ENCODE data around the gene SH2D6.
"Not testable (repeated sequence)": the region's sequence is repeated elsewhere in the genome, so short reads cannot be mapped to it uniquely, and the experiment has no call there.

SH2D6 gene

DNA sequence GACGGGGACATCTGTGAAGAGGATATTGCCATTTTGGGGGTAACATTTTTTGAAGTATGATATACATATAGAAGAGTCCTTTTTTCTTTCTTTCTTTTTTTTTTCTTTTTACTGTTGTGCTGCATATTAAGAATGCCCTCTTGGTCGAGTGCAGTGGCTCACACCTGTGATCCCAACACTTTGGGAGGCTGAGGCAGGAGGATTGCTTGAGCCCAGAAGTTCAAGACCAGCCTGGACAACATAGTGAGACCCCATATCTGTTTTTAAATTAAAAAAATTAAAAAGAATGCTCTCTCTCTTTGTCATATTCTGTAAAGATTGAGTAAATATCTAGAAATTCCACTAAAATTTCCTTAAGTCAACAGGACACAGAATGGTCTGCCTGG is 3.6 kb downstream of the SH2D6 start:
- no peak for DNase-seq

DNA sequence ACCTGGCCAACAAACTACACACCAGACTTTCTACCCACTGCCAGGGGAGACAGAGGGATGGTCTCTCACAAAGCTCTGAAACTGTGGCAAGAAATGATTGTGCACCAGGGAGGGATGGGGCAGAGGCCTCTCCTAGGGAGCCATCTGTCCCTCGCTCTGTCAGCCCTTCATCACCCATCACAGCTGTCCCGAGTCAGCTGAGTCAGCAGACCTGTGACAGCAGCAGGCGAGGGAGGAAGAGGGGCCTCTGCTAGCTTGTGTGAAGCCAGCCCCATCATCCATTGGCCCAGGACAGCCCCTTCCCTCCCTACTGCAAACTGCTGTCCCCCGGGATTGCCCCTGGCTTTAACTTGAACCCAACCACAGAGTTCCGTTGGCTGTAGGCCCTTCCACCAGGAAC is 5.0 kb downstream of the SH2D6 start:
- no peak for DNase-seq

DNA sequence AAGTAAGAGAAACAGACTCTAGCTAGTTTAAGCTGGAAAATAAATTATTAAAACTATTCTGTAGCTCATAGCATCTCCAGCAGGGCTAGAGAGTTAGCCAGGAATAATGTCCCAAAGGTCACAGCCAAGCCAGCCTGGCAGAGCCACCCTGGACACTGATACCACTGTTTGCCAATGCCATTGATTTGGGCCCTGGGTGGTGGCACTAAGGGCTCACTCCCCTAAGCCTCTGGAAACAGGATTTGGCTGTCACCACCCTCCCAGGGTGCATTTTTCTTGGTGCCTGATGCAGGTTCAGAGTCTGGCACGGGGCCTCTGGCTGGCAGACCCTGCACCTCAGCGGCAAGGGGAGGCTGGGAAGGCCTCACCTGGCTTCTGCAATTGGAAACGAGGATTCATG is 7.1 kb downstream of the SH2D6 start:
- no peak for DNase-seq

DNA sequence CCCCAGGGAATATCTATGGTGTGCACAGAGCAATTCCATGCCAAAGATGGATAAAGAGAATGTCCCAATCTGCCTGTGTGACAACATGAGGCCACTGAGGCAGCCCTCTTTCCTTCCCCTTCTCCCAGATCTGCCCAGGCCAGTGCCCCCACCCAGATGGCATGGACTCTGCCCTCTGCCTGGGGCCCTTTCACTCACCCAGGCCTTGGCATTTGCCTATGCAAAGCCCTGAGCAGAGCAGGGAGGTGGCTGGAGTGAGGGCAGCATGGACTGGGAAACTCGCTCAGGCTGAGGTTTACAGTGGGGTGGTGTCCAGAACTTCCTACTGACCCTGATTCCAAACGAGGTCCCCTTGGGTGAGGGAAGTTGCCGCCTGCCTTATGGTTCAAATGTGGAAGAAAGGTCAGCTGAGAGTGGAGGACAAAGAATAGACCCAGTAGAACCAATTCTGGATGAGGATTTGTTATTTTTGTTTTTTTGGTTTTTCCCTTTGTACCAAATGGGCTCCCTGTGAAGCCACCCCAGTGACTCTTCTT is 8.9 kb downstream of the SH2D6 start:
- no peak for DNase-seq

DNA sequence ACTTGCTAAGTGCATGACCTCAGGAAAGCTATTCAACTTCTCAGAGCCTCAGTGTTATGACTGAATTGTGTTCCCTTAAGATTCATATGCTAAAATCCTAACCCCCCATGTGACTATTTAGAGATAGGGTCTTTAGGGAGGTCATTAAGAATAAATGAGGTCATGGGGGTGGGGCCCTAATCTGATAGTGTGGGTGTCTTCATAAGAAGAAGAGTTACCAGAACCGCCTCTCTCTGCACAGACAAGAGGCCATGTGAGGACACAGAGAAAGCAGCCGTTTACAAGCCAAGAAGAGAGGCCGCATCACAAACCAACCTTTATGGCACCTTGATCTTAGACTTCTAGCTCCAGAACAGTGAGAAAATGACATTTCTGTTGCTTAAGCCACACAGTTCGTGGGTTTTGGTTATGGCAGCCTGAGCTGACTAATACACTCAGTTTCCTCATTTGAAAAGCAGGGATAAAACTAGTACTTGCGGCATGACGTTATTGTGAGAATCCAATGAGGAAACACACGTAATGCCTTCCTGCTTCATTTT is 9.9 kb downstream of the SH2D6 start:
- no peak for DNase-seq

DNA sequence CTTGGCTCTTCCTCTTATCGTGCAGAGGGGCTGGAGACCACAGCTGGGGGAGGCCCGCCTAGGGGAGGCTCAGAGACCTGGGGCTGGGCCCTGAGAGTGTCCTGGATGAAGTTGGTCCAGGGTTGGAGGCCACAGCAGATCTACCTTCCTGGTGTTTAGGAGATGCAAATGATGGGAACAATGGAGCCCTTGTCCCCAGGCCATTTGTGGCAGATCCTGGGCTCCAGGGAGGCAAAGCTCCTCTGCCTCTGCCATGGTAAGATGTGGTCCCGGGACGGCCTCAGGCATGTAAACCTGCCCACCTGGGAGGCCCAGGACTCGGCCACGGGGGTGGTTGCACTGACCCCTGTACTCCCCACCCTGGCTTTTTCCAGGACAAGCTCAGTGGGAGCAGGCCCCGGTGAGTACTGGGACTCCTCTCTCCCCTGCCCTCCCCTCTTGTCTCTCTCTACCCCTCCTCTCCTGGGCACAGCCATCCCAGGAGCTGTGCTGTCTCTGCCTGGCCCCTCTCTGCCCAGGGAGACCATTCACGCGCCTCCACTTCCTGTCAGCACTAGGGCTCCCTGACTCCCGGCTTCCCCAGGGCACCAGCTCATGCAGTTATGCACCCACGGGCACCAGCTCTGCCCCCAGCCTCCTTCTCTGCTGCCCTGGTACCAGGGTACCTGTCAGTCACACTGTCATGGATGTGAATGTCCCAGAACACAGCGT is 10.9 kb downstream of the SH2D6 start:
- no peak for DNase-seq

DNA sequence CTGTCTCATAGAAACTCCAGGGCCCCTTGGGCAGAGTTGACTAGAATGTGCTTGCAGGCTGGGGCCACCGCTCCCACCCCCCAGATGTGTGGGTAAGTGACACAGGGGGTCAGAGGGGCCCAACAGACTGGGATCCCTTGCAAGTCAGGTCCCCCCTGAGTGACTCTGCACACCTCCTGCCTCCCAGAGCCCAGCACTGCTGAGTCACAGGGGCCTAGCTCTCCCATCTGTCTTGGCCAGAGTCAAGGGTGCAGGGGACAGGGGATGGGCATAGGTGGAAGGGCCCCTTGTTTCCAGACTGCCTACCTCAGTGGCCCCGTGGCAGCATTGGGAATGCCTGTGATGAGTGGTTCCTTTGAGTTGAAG is 11.4 kb downstream of the SH2D6 start:
- no peak for DNase-seq

DNA sequence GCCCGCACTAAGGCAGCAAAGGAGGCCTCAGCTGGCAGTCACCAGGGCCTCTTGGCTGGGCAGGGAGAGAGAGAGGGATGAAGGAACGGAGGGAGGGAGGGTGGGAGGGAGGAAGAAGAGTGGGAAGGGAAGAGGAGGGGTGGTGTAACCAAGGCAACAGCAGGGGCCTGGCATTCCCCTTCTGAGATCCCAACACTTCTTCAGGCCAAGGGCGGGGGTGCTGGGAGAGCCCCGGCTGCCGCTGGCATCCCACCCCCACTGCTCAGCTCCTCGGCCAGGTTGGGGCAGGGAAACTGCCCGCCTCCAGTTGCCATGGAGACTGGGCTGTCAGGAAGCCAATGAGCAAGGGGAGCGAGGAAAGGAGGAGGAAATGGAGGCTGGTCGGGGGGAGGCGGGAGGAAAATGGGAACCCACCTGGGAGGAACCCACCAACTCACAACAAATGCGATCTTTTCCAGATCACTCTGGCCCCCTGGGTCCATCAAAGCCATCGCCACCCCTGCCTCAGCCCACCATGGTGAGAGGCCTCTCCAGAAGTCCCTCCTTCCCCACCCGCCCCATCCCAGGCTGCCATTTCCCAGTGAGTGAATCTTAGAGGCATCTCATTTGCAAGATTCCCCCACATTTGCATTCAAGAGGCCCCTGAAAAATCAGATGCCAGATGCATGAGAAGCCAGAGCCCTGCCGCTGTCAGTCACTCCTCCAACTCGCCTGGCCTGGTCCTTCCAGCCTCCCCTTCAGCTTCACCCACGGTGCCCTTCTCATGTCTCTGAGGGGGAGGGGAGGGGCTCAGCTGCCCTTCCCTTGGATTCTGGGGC is 12.4 kb downstream of the SH2D6 start:
- DNase-seq = peak; percentile 85

DNA sequence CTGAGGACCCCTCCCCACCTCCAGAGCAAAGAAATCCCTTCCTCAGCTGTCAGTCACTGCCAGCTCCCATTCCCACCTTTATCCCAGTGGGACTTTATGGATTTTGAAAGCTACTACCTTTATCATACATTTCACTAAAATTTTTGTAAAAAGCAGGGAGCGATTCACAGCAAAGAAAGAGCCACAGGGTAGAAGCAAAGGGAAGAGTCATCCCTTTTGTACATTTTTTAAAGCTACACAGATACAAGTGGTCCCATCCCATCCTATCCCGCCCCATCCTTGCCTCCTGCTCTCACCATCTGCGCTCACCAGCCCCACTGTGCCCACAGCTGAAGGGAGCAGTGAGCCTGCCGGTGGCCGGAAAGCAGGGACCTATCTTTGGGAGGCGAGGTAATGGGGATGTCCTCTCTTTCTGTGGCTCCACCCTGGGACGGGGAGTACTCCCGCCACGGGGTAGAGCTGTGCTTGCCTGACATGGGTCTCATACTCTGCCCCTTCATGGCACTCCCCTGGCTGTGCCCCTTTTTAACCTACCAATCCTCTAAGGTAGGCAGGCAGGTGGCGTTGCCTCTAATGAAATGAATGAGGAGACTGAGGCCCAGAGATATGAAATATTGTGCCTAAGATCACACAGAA is 13.2 kb downstream of the SH2D6 start:
- DNase-seq = no peak

DNA sequence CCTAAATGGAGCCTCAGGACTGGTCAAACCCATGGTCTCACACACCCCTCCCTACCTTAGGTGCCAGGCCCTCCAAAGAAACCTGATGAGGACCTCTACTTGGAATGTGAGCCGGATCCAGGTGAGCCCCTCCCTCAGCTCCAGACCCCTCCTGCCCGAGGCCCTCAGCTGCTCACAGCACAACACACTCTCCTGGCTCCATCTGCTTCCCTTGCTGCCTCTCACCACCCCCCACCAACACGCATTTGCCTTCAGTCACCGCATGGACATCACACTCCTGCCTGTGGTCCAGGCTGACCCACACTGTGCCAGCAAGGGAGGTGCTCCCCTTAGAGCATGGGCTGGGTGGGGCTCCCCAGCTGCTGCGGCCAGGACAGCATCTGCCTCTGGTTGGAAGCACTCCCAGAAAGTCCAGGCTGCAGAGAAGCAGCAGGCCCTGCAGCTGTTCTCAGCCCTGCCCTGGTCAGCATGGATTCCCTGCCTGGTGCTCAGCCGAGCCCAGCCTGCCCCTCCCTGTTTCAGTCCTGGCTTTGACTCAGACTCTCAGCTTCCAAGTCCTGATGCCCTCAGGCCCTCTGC is 15.1 kb downstream of the SH2D6 start:
- peak; percentile 90 for DNase-seq

DNA sequence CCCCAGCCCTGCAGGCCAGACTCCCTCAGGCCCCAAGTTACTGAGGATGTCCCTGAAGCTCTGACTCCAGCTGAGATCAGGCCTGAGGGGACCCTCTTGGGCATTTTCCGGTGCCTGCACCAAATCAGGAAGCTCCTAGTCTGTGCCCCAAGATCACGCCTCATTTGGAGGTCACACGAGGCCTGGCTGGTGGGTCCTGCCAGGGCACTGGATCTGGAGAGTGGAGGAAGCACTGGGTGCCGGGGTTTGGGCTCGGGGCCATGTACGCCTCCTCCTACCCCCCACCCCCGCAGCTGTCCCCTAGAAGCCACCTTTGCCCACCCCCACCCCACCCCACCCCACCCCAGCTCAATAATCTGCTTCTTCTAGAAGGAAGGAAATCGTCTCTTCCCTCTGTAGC is 16.2 kb downstream of the SH2D6 start:
- DNase-seq = no peak

DNA sequence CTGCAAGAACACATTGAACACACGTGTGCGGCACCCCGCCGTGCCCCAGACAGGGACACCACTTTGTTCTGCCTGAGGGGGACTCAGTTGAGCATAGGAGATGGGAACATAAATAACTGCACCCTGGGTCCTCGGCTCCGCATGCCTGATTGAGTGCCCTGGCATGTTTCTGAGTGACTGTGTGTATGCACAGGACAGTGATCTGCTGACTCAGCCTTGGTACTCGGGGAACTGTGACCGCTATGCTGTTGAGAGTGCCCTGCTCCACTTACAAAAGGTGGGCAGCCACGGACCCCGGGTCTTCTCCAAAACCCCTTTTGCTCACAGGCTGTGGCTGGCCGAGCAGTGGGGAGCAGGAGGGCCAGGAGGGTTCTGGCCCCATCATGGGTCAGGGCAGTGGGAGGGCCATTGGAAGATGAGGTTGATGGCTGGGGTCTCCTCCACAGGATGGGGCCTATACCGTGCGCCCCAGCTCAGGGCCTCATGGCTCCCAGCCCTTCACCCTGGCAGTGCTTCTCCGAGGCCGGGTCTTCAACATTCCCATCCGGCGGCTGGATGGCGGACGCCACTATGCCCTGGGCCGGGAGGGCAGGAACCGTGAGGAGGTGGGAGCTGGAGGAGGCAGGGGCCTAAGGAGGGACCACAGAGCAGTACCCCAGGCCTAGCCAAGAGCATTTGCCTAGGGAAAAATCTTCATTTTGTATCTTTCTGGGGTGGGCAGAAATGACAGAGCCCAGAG is 16.9 kb downstream of the SH2D6 start:
- no peak for DNase-seq

DNA sequence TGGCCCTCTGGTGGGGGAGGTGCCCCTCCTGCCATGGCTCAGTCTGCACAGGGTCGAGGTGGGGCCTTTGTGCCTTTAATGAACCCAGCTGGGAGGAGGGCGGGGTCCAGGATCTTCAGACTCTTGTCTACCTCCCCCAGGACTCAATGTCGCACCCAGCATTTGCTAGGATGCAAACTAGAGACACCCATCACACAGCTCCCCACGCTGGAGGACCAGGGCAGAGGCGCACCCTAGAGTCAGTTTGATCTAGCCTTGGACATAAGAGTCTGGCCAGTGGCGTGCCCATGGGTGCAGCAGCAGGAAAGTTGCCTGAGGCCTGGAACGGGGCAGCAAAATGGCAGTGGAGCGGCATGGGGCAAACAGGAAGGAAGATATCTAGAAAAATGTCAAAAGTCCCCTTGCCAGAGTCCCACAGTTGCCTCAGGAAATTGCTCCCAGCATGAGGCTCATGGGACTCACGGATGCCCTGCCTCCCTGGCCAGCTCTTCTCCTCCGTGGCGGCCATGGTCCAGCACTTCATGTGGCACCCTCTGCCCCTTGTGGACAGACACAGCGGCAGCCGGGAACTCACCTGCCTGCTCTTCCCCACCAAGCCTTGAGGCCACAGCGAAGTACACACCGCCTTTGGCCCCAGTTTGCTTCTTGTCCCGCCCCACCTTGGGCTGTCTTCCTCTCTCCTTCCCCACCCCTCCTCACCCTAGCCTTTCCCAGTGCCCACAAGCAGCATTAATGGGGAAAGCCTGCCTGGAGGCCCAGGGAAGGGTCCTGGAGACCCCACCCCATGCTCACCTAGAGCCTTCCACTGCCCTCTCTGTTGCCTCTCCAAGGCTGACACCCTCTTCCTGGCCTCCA is 17.7 kb downstream of the SH2D6 start:
- DNase-seq = no peak

DNA sequence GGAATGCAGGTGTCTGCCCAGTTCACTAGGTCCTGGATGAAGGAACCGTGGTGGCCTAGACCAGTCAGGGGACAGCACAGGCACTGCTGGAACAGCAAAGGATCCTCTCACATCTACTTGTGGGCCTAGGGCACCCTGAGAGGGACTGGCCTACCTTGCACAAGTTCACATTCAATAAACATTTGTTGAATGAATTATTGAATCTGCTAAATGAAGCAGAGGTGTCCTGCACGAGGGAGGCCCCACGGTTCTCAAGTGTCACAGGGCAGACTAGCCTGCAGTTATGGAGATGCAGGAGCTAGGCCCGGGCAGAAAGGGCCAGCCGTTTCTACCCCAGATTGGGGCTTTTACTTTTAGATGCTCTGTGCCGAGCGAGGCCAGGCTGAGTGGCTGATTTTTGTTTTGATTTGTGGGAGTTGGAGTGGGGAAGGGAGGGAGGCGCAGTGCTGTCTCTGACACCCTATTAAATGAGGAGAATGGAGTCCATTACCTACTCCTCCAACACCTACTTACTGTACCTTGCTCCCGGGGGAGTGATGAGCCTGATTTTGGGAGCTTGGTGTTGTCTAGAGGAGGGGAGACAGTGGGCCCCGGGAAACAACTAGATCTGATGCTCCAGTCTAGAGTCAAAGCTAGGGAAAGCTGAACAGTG is 18.4 kb downstream of the SH2D6 start:
- DNase-seq = no peak

DNA sequence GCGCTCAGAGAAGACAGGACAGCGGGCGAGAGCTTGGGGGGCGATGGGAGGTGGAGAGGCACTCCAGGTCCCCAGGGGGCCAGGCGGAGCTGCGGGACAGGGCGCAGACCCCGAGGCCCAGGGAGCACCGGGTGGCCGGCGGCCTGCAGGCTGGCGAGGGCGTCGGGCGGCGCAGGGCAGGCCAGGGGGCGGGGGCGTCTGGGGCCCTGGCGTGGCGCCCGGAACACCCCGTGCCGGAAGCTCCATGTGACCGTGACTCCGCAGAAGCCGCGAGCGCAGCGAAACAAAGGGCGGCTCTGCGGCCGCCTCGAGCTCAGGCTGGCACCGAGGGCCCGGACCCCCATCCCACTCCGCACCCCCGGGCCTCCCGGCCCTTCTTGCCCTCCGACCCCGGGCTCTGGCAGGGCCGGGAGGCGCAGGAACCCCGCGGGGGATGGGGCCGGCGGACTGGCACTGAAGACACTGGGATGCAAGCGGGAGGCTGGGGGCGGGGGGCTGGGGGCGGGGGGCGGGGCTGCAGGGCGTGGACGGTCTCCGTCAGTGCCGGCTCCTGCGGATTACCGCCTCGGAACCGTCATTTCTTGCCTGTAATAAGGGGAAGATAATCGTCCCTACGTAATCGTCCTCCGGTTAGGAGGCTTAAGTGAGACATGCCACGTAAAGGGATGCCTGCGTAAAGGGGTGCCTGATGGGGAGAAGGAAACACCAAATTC is 19.1 kb downstream of the SH2D6 start:
- DNase-seq = peak; percentile 93

DNA sequence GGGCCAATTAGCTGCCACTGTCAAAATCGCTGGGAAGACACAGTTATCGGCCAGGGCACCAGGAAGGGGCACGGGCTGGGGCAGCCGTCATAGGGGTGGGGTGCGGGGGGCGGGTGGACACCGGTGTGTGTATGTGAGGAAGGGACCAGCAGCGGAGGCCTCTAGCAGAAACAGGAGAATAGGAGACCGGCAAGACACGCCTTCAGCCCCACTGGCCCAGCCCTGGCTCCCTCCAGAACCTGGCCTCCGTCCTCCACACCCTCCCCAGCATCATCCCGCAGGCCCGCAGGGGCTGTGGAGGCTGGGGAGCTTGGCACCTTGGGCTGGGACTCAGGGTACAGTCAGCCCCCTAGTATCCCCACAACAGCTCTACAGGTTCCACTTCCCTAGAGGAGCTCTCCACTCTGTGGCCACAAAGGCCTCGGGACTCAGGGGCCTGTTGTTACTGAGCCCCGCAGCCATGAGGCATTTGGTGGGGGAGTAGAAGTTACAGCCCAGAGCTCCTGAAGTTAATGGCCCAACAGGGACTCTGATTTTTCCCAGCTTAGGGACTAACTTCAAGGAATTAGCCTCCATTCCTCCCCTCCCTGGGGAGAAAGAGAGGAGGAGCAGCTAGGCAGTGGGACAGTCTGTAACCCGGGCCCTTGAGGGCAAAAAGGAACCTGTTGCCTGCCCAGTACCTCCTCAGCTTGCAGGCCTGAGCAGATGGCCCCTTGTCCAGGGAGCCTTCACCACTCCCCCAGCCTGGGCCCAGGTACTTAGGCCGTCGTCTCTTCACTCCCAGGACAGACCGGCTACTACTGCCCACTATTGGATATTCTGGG is 19.9 kb downstream of the SH2D6 start:
- no peak for DNase-seq

DNA sequence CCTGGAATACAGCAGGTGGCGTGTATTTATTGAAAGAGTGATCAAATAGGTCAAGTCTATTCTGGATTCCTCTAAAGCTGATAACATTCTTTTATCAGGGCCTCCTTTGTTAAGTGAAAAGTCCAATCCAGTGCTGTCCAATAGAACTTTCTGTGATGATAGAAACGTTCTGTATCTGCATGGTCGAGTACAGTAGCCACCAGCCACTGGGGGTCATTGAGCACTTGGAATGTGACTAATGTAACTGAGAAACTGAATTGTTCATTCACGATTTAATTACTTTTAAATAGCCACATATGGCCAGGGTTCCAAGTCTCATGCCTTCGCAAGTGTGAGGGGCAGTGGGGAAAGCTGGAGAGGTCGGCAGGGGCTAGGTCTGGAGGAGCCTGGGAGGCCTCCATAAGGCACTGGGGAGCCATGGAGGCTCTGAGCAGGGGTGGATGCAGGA is 20.5 kb downstream of the SH2D6 start:
- DNase-seq = no peak

DNA sequence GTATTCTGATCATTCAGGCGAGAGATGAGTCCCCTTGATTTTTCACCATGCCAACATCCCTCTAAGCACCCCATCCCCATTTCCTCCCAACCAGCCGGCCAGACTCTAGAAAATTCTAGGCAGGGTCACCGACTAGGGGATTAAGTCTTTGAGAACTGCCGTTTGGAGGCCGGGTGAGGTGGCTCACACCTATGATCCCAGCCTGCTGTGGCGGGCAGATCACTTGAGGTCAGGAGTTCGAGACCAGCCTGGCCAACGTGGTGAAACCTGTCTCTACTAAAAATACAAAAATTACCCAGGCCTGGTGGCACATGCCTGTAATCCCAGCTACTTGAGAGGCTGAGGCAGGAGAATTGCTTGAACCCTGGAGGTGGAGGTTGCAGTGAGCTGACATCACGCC is 21.1 kb downstream of the SH2D6 start:
- DNase-seq = not testable (repeated sequence)

DNA sequence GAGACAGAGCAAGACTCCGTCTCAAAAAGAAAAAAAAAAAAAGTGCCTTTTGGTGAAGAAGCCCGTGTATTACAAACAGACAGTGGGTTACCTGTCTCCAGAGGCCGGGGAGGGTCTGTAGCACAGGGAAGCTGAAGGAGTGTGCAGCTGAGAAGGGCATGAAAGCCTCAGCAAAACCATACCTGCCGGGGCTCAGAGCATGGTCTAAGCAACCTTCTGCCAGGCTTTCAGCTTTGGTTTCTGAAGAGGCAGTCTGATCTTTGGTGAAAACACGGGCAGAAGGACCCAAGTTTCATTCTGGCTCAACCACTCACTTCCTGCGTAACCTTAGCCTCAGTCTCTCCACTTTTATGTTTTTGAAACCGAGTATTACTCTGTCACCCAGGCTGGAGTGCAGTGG is 21.5 kb downstream of the SH2D6 start:
- no peak for DNase-seq

Data from midbrain (tissue), 1 donor.